Gastrocnemius medialis (tissue), 4 donors: ENCODE measurements around the gene PAQR5. TPM values are rescaled to one million over a fixed set of nuclear protein-coding genes. Genes with fewer than 3 reads are reported as not detected.

ENCODE experiments used
- ATAC-seq, 2 donors: fragments of 150-250 bp; one replicate each; pipeline ENCODE4 v1.9.1; 2016
- DNase-seq, 2 donors: peaks; one replicate each; pipeline ENCODE4 v3.0.0-alpha.2; 2019
- H3K27ac ChIP-seq, 4 donors: fragments of 200-600 bp; sonication (generic); 1 replicate in 1 of 4; 2 replicates in 3 of 4; pipeline ENCODE4 v1.5.1; 2016 to 2018; ENCODE audit warnings: mild to moderate bottlenecking in 2 of 4, moderate library complexity in 1 of 4
- H3K27me3 ChIP-seq, 3 donors: fragments of 200-600 bp; sonication (generic) in 2 of 3; 1 replicate in 1 of 3; 2 replicates in 2 of 3; pipeline versions ENCODE4 v1.5.1 to v1.6.0; 2016 to 2019; ENCODE audit warnings: mild to moderate bottlenecking in 1 of 3, moderate library complexity in 1 of 3
- H3K36me3 ChIP-seq, 2 donors: fragments of 200-600 bp; sonication (generic) in 1 of 2; one replicate each; pipeline ENCODE4 v1.5.1; 2017 to 2018
- H3K4me1 ChIP-seq, 2 donors: fragments of 200-600 bp; sonication (generic) in 1 of 2; one replicate each; pipeline ENCODE4 v1.5.1; 2016 to 2017; ENCODE audit warnings: mild to moderate bottlenecking in 2 of 2
- H3K4me3 ChIP-seq, 4 donors: fragments of 200-600 bp; sonication (generic) in 3 of 4; 1 replicate in 1 of 4; 2 replicates in 3 of 4; pipeline ENCODE4 v1.5.1; 2016 to 2019; ENCODE audit warnings: mild to moderate bottlenecking in 2 of 4
- H3K9me3 ChIP-seq, 3 donors: fragments of 200-600 bp; sonication (generic) in 2 of 3; 1 replicate in 1 of 3; 2 replicates in 2 of 3; pipeline ENCODE4 v1.5.1; 2016 to 2019
- CTCF ChIP-seq, 5 experiments: fragments of 450-650 bp in 3 of 5; fragments of 200-600 bp in 2 of 5; sonication (generic) in 2 of 5; IDR thresholded peaks in 4 of 5; conservative IDR thresholded peaks in 1 of 5; 1 replicate in 4 of 5; 2 replicates in 1 of 5; pipeline ENCODE4 v1.5.1; 2016 to 2019; ENCODE audit warnings: antibody characterized with exemption in 5 of 5, mild to moderate bottlenecking in 3 of 5, moderate library complexity in 3 of 5
- POLR2A ChIP-seq, 2 donors: fragments of 450-650 bp; IDR thresholded peaks; one replicate each; pipeline ENCODE4 v1.6.1; 2017; ENCODE audit warnings: antibody characterized with exemption in 2 of 2, mild to moderate bottlenecking in 2 of 2, moderate library complexity in 2 of 2
- in situ Hi-C, 4 donors: fragments of 200-750 bp; cut with MboI; loops; one replicate each; pipeline versions ENCODE4 v1.15.0 to v1.8.0; 2017; ENCODE audit warnings: low sequenced_read_pairs in 4 of 4
- intact Hi-C: fragments of 100-400 bp; cut with DNase I; formaldehyde crosslinking; loops from one replicate; pipeline ENCODE4 v1.15.1; 2023; ENCODE audit warnings: low total_unique reads
- total RNA-seq, 4 donors: library from RNA; depleted of rRNA; stranded (reverse); fragments of >200 nt; gene quantifications; one replicate each; pipeline versions ENCODE4 v1.1.0 to v1.2.3, GENCODE V29; 2016

Gene PAQR5
- total RNA-seq, 4 donors from 2014 or later = 0.07 to 0.10 (median 0.10) TPM; not detected in 1

DNA sequence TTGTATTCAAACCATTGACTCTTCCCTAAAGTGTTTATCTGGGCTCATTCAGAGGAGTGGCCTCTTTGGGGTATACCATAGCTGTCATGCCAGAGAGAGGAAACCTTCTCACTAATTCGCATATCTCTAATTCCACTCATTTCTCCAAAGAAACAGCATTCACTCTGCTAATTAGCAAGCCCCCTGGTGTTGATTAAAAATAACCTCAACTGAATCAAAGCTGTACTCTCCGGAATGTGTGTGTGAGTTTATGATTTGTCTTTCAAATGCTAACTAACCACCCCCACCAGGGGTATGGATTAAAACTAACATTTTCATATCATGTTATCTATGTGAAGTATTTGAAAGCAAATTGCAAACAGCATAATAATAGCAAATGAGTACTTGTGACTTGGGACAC, 45.5 kb downstream of the PAQR5 start:
- Histone ChIP-seq H3K27ac (no peak overlapping the region), H3K4me1 (no peaks in the 10 kb centered on the region), H3K4me3 (no peak overlapping the region), H3K9me3 (no peaks in the 10 kb centered on the region), H3K27me3 (no peaks in the 10 kb centered on the region), H3K36me3 (no peaks in the 10 kb centered on the region)
- intact Hi-C loops = no loop called here
- DNase-seq (no peak), ATAC-seq (no peak)
- TF ChIP-seq CTCF (IDR thresholded peaks at IDR 0.05 in 4 of 5, conservative IDR thresholded peaks at IDR 0.05 in 1 of 5) = no peak
- TF ChIP-seq POLR2A (IDR thresholded peaks at IDR 0.05) = no peak
- in situ Hi-C loops = no loop called here

DNA sequence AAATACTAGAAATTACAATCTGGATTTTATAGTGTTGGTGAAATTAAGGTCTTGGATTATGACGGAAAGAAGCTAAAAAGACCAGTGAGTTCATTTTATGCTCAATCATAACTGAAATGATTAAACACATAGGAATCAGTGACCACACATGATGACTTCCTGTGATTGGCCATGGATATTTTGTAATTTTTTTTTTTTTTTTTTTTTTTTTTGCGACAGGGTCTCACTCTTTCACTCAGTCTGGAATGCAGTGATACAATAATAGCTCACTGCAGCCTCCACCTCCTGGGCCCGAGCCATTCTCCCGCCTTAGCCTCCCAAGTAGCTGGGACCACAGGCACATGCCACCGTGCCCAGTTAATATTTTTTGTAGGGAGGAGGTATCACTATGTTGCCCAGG, 47.4 kb downstream of the PAQR5 start:
- in situ Hi-C loops = no loop called here

DNA sequence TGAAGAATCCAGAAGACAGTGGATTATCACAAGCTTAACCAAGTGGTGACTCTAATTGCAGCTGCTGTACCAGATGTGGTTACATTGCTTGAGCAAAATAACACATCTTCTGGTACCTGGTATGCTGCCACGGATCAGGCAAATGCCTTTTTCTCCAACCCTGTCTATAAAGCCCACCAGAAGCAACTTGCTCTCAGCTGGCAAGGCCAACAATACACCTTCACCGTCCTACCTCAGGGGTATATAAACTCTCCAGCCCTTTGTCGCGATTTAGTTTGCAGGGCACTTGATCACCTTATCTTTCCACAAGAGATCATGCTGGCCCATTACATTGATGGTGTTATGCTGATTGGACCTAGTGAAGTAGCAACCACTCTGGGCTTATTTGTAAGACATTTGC, 52.6 kb downstream of the PAQR5 start:
- H3K4me1 ChIP-seq = no peaks in the 10 kb centered on the region
- in situ Hi-C loops (no loop called here), intact Hi-C loops (no loop called here)
- H3K36me3 ChIP-seq = no peaks in the 10 kb centered on the region
- H3K27me3 ChIP-seq = no peaks in the 10 kb centered on the region
- no peaks in the 10 kb centered on the region for H3K9me3 ChIP-seq
- no peak overlapping the region for H3K27ac ChIP-seq
- ATAC-seq (no peak), DNase-seq (no peak)
- no peak for TF ChIP-seq CTCF (IDR thresholded peaks at IDR 0.05 in 4 of 5, conservative IDR thresholded peaks at IDR 0.05 in 1 of 5)
- TF ChIP-seq POLR2A (IDR thresholded peaks at IDR 0.05) = no peak
- no peak overlapping the region for H3K4me3 ChIP-seq

More for the DNA sequence above, 47.4 kb downstream of the PAQR5 start:
- no peaks in the 10 kb centered on the region for H3K27me3 ChIP-seq
- H3K36me3 ChIP-seq = no peaks in the 10 kb centered on the region
- DNase-seq (no peak), ATAC-seq (no peak)
- intact Hi-C loops = no loop called here
- TF ChIP-seq CTCF (IDR thresholded peaks at IDR 0.05 in 4 of 5, conservative IDR thresholded peaks at IDR 0.05 in 1 of 5) (no peak), POLR2A (IDR thresholded peaks at IDR 0.05) (no peak)
- no peak overlapping the region for H3K4me3 ChIP-seq
- no peaks in the 10 kb centered on the region for H3K4me1 ChIP-seq
- H3K9me3 ChIP-seq = no peaks in the 10 kb centered on the region
- H3K27ac ChIP-seq = no peak overlapping the region

DNA sequence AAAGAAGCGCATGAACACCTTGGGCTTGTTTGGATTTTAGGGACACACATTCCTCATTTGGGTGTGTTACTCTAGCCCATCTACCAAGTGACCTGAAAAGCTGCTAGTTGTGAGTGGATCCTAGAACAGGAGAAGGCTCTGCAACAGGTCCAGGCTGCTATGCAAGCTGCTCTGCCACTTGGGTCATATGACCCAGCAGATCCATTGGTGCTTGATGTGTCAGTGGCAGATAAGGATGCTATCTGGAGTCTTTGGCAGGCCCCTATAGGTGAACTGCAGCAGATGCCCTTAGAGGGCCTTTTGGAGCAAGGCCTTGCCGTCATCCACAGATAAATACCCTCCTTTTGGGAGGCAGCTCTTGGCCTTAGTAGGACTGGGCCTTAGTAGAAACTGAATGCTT, 53.2 kb downstream of the PAQR5 start:
- intact Hi-C loops (no loop called here), in situ Hi-C loops (no loop called here)
- Histone ChIP-seq H3K27ac (no peak overlapping the region), H3K4me3 (no peak overlapping the region), H3K9me3 (no peaks in the 10 kb centered on the region), H3K27me3 (no peaks in the 10 kb centered on the region), H3K36me3 (no peaks in the 10 kb centered on the region), H3K4me1 (no peaks in the 10 kb centered on the region)
- DNase-seq = no peak
- no peak for TF ChIP-seq CTCF (IDR thresholded peaks at IDR 0.05 in 4 of 5, conservative IDR thresholded peaks at IDR 0.05 in 1 of 5)
- no peak for TF ChIP-seq POLR2A (IDR thresholded peaks at IDR 0.05)
- ATAC-seq = no peak
